ENCODE results near the gene CYSLTR2. TPM values are rescaled to one million over a fixed set of nuclear protein-coding genes. Genes with fewer than 3 reads are reported as not detected.

Gene CYSLTR2
- total RNA-seq, 4 donors from 2014 or later = 0.54 to 3.0 (median 1.3) TPM

DNA sequence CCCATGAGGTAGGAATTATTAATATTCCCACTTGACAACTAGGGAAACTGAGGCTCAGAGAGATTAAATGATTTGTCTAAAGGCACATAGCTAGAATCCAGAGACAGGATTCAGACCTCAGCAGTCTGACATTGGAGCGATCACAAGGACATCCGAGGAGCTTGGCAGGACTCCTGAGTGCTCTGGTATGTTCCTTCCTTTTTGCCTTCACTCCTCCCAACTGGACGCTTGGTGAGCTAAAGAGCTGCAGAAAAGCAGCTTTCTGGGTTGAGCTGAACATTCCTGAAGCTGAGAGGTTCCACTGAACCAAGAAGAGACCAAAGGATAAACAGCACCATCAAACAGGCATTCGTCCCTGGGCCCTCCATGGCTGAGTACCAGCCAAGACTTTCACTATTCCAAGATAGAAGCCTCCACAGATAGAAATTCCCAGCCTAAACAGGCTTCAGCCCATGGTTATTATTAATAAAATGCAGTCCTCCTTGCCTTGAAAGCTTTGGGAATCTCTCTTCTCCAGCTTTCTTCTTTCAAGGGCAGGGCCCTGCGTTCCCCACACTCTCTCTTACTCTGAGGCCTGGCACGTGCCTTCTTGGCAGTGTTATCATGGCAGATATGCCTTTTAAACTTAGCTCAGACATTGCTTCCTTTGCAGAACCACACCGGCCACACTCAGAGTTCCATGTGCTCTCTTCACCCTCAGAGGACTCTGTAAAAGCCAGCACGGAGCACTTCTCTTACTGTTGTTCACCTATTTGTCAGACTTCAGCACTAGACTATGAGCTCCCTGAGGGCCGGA, 97.1 kb downstream of the CYSLTR2 start:
- H3K36me3 ChIP-seq = no peaks in the 10 kb centered on the region
- H3K27ac ChIP-seq = peak overlapping the region; percentile 65 to 79 (median 79)
- DNase-seq = peak; percentile 75 to 82
- WGBS, 2 donors = 54 to 55% methylated on average over 9 of the region's 9 CpGs
- no peaks in the 10 kb centered on the region for H3K9me3 ChIP-seq
- H3K4me3 ChIP-seq (replicated peaks in 1 of 3) = no peak overlapping the region
- intact Hi-C loops (cut with DNase I) = no loop called here
- TF ChIP-seq, protein P1, sequence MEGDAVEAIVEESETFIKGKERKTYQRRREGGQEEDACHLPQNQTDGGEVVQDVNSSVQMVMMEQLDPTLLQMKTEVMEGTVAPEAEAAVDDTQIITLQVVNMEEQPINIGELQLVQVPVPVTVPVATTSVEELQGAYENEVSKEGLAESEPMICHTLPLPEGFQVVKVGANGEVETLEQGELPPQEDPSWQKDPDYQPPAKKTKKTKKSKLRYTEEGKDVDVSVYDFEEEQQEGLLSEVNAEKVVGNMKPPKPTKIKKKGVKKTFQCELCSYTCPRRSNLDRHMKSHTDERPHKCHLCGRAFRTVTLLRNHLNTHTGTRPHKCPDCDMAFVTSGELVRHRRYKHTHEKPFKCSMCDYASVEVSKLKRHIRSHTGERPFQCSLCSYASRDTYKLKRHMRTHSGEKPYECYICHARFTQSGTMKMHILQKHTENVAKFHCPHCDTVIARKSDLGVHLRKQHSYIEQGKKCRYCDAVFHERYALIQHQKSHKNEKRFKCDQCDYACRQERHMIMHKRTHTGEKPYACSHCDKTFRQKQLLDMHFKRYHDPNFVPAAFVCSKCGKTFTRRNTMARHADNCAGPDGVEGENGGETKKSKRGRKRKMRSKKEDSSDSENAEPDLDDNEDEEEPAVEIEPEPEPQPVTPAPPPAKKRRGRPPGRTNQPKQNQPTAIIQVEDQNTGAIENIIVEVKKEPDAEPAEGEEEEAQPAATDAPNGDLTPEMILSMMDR (IDR thresholded peaks at IDR 0.05) = peak in 4 of 6 experiments; percentile 27 to 45 (median 36)
- TF ChIP-seq POLR2A (IDR thresholded peaks at IDR 0.05) = no peak
- H3K27me3 ChIP-seq = no peaks in the 10 kb centered on the region
- H3K4me1 ChIP-seq = peaks cover 11 to 16% of the 10 kb centered on the region in 2 donors

GRCh38 chr13:48760626-48761025, 106.9 kb downstream of the CYSLTR2 start:
- no peak for TF ChIP-seq POLR2A (IDR thresholded peaks at IDR 0.05)
- TF ChIP-seq, protein P1 (IDR thresholded peaks at IDR 0.05) = no peak
- Histone ChIP-seq H3K9me3 (no peaks in the 10 kb centered on the region), H3K27me3 (no peaks in the 10 kb centered on the region), H3K4me3 (replicated peaks in 1 of 3) (no peak overlapping the region), H3K4me1 (no peaks in the 10 kb centered on the region), H3K27ac (no peak overlapping the region), H3K36me3 (no peaks in the 10 kb centered on the region)
- WGBS, 2 donors = 92 to 94% methylated on average over 9 of the region's 9 CpGs
- intact Hi-C loops (cut with DNase I) = loop anchor here (5.0 kb wide), 1 partner anchor 158 kb away; no protein-coding TSS in a partner anchor
- DNase-seq = no peak

Other genes with a start within 250 kb of the CYSLTR2 start
- gene LPAR6, start 240.8 kb upstream of the CYSLTR2 start, total RNA-seq = 10 to 100 TPM; 16.8 to 42.5 (median 23.4) TPM
- 10 to 100 TPM; 29.1 to 49.6 (median 34.9) TPM for gene RCBTB2, start 120.8 kb upstream of the CYSLTR2 start, total RNA-seq